ENCODE measurements around the gene PRIMA1. TPM values are rescaled to one million over a fixed set of nuclear protein-coding genes. Genes with fewer than 3 reads are reported as not detected.
"Not testable (repeated sequence)": the region's sequence is repeated elsewhere in the genome, so short reads cannot be mapped to it uniquely, and the experiment has no call there.

Gene PRIMA1
- total and polyA plus RNA-seq, 4 donors, result 0.22 to 0.78 (median 0.53) TPM

GRCh38 chr14:93821051-93821450 is 32.8 kb upstream of the PRIMA1 start:
- Histone ChIP-seq H3K9ac (ENCODE audit: insufficient read depth in 1 of 2, low read length in 2 of 2) (no peak overlapping the region), H3K27me3 (ENCODE audit: control insufficient read depth in 3 of 3, insufficient read depth in 3 of 3, low read length in 2 of 3) (no peaks in the 10 kb centered on the region), H3K4me3 (no peak overlapping the region), H3K36me3 (ENCODE audit: control insufficient read depth in 4 of 4, insufficient read depth in 4 of 4, low read length in 4 of 4) (no peaks in the 10 kb centered on the region), H3K4me1 (ENCODE audit: control insufficient read depth in 5 of 5, insufficient read depth in 5 of 5, low read length in 5 of 5) (no peaks in the 10 kb centered on the region), H3K9me3 (ENCODE audit: control insufficient read depth in 4 of 4, insufficient read depth in 3 of 4, low read length in 3 of 4) (peaks cover 0 to 3% (median 0%) of the 10 kb centered on the region in 4 donors), H3K27ac (ENCODE audit: low read depth in 1 of 2, low read length in 1 of 2) (no peak overlapping the region)
- DNase-seq (no peak), ATAC-seq (ENCODE audit: insufficient read depth, low FRiP score) (no peak)
- 72 to 74% methylated on average over 6 of the region's 6 CpGs for WGBS, 2 donors
- TF ChIP-seq, protein P1, sequence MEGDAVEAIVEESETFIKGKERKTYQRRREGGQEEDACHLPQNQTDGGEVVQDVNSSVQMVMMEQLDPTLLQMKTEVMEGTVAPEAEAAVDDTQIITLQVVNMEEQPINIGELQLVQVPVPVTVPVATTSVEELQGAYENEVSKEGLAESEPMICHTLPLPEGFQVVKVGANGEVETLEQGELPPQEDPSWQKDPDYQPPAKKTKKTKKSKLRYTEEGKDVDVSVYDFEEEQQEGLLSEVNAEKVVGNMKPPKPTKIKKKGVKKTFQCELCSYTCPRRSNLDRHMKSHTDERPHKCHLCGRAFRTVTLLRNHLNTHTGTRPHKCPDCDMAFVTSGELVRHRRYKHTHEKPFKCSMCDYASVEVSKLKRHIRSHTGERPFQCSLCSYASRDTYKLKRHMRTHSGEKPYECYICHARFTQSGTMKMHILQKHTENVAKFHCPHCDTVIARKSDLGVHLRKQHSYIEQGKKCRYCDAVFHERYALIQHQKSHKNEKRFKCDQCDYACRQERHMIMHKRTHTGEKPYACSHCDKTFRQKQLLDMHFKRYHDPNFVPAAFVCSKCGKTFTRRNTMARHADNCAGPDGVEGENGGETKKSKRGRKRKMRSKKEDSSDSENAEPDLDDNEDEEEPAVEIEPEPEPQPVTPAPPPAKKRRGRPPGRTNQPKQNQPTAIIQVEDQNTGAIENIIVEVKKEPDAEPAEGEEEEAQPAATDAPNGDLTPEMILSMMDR (IDR thresholded peaks at IDR 0.05; ENCODE audit: control extremely low read depth, extremely low read depth), result no peak

DNA sequence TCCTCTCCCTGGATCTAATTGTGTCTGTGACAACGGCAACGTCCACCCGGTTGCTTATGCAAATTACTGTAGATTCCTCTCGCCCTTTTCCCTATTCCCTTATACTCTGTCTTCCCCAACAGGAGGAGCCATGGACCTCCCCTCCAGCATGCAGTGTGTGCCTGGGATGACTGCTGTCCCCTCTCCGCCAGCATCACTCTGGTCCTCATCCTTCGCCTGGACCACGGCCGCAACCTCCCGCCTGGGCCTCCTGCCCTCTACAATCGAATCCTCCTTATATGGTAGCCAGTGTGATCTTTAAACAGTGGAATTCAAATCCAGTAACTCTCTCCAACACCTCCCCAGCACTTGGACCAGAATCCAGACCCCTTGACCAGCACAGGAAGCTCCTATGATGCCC is 30.6 kb upstream of the PRIMA1 start:
- Histone ChIP-seq H3K4me1 (ENCODE audit: control insufficient read depth in 5 of 5, insufficient read depth in 5 of 5, low read length in 5 of 5) (no peaks in the 10 kb centered on the region), H3K27me3 (ENCODE audit: control insufficient read depth in 3 of 3, insufficient read depth in 3 of 3, low read length in 2 of 3) (no peaks in the 10 kb centered on the region), H3K9me3 (ENCODE audit: control insufficient read depth in 4 of 4, insufficient read depth in 3 of 4, low read length in 3 of 4) (peaks cover 0 to 6% (median 0%) of the 10 kb centered on the region in 4 donors), H3K36me3 (ENCODE audit: control insufficient read depth in 4 of 4, insufficient read depth in 4 of 4, low read length in 4 of 4) (no peaks in the 10 kb centered on the region), H3K9ac (ENCODE audit: insufficient read depth in 1 of 2, low read length in 2 of 2) (no peak overlapping the region), H3K27ac (ENCODE audit: low read depth in 1 of 2, low read length in 1 of 2) (no peak overlapping the region), H3K4me3 (no peak overlapping the region)
- ATAC-seq (ENCODE audit: insufficient read depth, low FRiP score), result no peak
- 87 to 88% methylated on average over 10 of the region's 10 CpGs for WGBS, 2 donors
- DNase-seq, result no peak
- TF ChIP-seq, protein P1 (IDR thresholded peaks at IDR 0.05; ENCODE audit: control extremely low read depth, extremely low read depth), result no peak

- no peaks in the 10 kb centered on the region for H3K27me3 ChIP-seq (ENCODE audit: control insufficient read depth in 3 of 3, insufficient read depth in 3 of 3, low read length in 2 of 3)
- DNase-seq (no peak), ATAC-seq (ENCODE audit: insufficient read depth, low FRiP score) (no peak)
- no peaks in the 10 kb centered on the region for H3K36me3 ChIP-seq (ENCODE audit: control insufficient read depth in 4 of 4, insufficient read depth in 4 of 4, low read length in 4 of 4)
- WGBS, 2 donors, result 83 to 88% methylated on average over 8 of the region's 8 CpGs
- no peaks in the 10 kb centered on the region for H3K4me1 ChIP-seq (ENCODE audit: control insufficient read depth in 5 of 5, insufficient read depth in 5 of 5, low read length in 5 of 5)
- no peak overlapping the region for H3K9ac ChIP-seq (ENCODE audit: insufficient read depth in 1 of 2, low read length in 2 of 2)
- peaks cover 0 to 17% (median 4%) of the 10 kb centered on the region in 4 donors for H3K9me3 ChIP-seq (ENCODE audit: control insufficient read depth in 4 of 4, insufficient read depth in 3 of 4, low read length in 3 of 4)
- H3K4me3 ChIP-seq, result no peak overlapping the region
- TF ChIP-seq, protein P1 (IDR thresholded peaks at IDR 0.05; ENCODE audit: control extremely low read depth, extremely low read depth), result no peak
- no peak overlapping the region for H3K27ac ChIP-seq (ENCODE audit: low read depth in 1 of 2, low read length in 1 of 2)
Observed at GRCh38 chr14:93811676-93812075, 23.4 kb upstream of the PRIMA1 start.

DNA sequence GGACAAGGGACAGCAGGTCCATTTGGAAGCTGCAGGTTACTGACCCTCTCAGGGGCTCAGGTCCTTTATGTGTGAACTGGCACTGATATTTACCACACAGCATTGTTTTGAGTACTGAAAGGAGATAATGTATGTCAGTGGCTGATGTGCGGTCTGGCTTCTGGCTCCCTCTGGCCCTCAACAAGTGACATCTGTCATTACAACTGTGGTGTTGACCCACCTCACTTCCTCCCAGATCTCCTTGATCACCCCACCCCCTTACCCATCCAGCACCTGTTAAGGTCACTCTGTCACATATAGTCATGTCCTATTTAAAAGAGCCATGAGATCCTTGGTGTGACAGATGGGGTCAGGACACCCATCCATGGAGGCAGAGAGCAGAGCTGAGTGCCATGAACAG is 22.7 kb upstream of the PRIMA1 start:
- Histone ChIP-seq H3K27me3 (ENCODE audit: control insufficient read depth in 3 of 3, insufficient read depth in 3 of 3, low read length in 2 of 3) (no peaks in the 10 kb centered on the region), H3K36me3 (ENCODE audit: control insufficient read depth in 4 of 4, insufficient read depth in 4 of 4, low read length in 4 of 4) (no peaks in the 10 kb centered on the region), H3K27ac (ENCODE audit: low read depth in 1 of 2, low read length in 1 of 2) (no peak overlapping the region), H3K9me3 (ENCODE audit: control insufficient read depth in 4 of 4, insufficient read depth in 3 of 4, low read length in 3 of 4) (peaks cover 0 to 17% (median 4%) of the 10 kb centered on the region in 4 donors), H3K4me1 (ENCODE audit: control insufficient read depth in 5 of 5, insufficient read depth in 5 of 5, low read length in 5 of 5) (no peaks in the 10 kb centered on the region), H3K4me3 (no peak overlapping the region), H3K9ac (ENCODE audit: insufficient read depth in 1 of 2, low read length in 2 of 2) (no peak overlapping the region)
- DNase-seq (no peak), ATAC-seq (ENCODE audit: insufficient read depth, low FRiP score) (no peak)
- WGBS, 2 donors, result 85% methylated on average over 1 of the region's 1 CpG
- TF ChIP-seq, protein P1 (IDR thresholded peaks at IDR 0.05; ENCODE audit: control extremely low read depth, extremely low read depth), result no peak

GRCh38 chr14:93809491-93810420 is 21.5 kb upstream of the PRIMA1 start:
- H3K9ac ChIP-seq (ENCODE audit: insufficient read depth in 1 of 2, low read length in 2 of 2); ATAC-seq (ENCODE audit: insufficient read depth, low FRiP score); H3K4me3 ChIP-seq; H3K27ac ChIP-seq (ENCODE audit: low read depth in 1 of 2, low read length in 1 of 2); H3K27me3 ChIP-seq (ENCODE audit: control insufficient read depth in 3 of 3, insufficient read depth in 3 of 3, low read length in 2 of 3); H3K4me1 ChIP-seq (ENCODE audit: control insufficient read depth in 5 of 5, insufficient read depth in 5 of 5, low read length in 5 of 5); DNase-seq; H3K36me3 ChIP-seq (ENCODE audit: control insufficient read depth in 4 of 4, insufficient read depth in 4 of 4, low read length in 4 of 4): not testable (repeated sequence)
- WGBS, 2 donors, result 62 to 81% methylated on average over 5 to 6 of the region's 6 CpGs
- peaks cover 0 to 17% (median 4%) of the 10 kb centered on the region in 4 donors for H3K9me3 ChIP-seq (ENCODE audit: control insufficient read depth in 4 of 4, insufficient read depth in 3 of 4, low read length in 3 of 4)

All from lung (tissue), 12 donors.